Panc1 (cell line): ENCODE measurements around the gene PAMR1. TPM values are rescaled to one million over a fixed set of nuclear protein-coding genes. Genes with fewer than 3 reads are reported as not detected.

Experiments used
- ATAC-seq: fragments of 200-7000 bp; cut with Tn5 transposase; 2 replicates; pipeline ENCODE4 v1.9.1; 2020; ENCODE audit warnings: mild to moderate bottlenecking, moderate library complexity
- BruUV-seq: library from RNA; stranded (reverse); fragments of 400-500 nt; replicated peaks from 2 replicates; lab custom pipeline; 2021; lab: Mats Ljungman, UMichigan
- CTCF ChIA-PET: fragments of 300-600 bp; sonication (Branson Sonifier 250); formaldehyde crosslinking; loops from one replicate; lab custom pipeline; 2022; ENCODE audit warnings: antibody characterized with exemption; lab: Charles Lee
- POLR2A ChIA-PET: fragments of 300-600 bp; sonication (Branson Sonifier 250); formaldehyde crosslinking; loops from one replicate; lab custom pipeline; 2022; ENCODE audit warnings: antibody characterized with exemption; lab: Charles Lee
- DNase-seq: peaks from one replicate; pipeline ENCODE4 v3.0.0-alpha.2; 2010; ENCODE audit warnings: low read depth, low spot score
- H3K27ac ChIP-seq: 2 replicates; pipeline ENCODE4 v1.5.1; 2011; ENCODE audit warnings: mild to moderate bottlenecking, low read length, inconsistent platforms
- H3K27me3 ChIP-seq: fragments of 200-500 bp; sonication (Bioruptor generic); 2 replicates; pipeline ENCODE4 v1.6.0; 2014; ENCODE audit warnings: low read length, inconsistent platforms; ENCODE audit not compliant: control insufficient read depth, insufficient read depth
- H3K36me3 ChIP-seq: fragments of 200-500 bp; sonication (Bioruptor generic); 2 replicates; pipeline ENCODE4 v1.5.1; 2014; ENCODE audit warnings: inconsistent platforms, mild to moderate bottlenecking, low read length, moderate library complexity; ENCODE audit not compliant: control insufficient read depth, insufficient read depth
- H3K4me1 ChIP-seq: 2 replicates; pipeline ENCODE4 v1.5.1; 2011; ENCODE audit warnings: inconsistent platforms, mild to moderate bottlenecking, low read length, moderate library complexity; ENCODE audit not compliant: control insufficient read depth, insufficient read depth
- H3K4me3 ChIP-seq, 2 experiments: 2 replicates each; pipeline ENCODE4 v1.5.1; 2011 to 2012; ENCODE audit warnings: low read depth in 2 of 2, low read length in 2 of 2, mild to moderate bottlenecking in 2 of 2, inconsistent platforms in 1 of 2, moderate library complexity in 1 of 2
- H3K9me3 ChIP-seq: fragments of 200-500 bp; sonication (Bioruptor generic); 2 replicates; pipeline ENCODE4 v1.5.1; 2014; ENCODE audit warnings: low read depth, mild to moderate bottlenecking, inconsistent platforms, low read length, moderate library complexity; ENCODE audit not compliant: control insufficient read depth, insufficient read depth
- CTCF ChIP-seq: fragments of 450-650 bp; IDR thresholded peaks from 2 replicates; pipeline ENCODE4 v1.5.1; 2017; ENCODE audit warnings: mild to moderate bottlenecking
- POLR2AphosphoS5 ChIP-seq: IDR thresholded peaks from 2 replicates; pipeline ENCODE4 v1.6.1; 2012; ENCODE audit warnings: mild to moderate bottlenecking, low read depth, low read length, moderate library complexity
- REST ChIP-seq, 2 experiments: IDR thresholded peaks; 2 replicates each; pipeline ENCODE4 v1.6.1; 2011 to 2012; ENCODE audit warnings: low read depth in 2 of 2, control low read depth in 1 of 2, low read length in 1 of 2, mild to moderate bottlenecking in 1 of 2, moderate library complexity in 1 of 2; ENCODE audit not compliant: insufficient read depth in 1 of 2
- SIN3A ChIP-seq: IDR thresholded peaks from 2 replicates; pipeline ENCODE4 v1.6.1; 2012; ENCODE audit warnings: low read depth, mild to moderate bottlenecking, low read length, moderate library complexity, borderline replicate concordance; ENCODE audit not compliant: insufficient read depth
- TCF7L2 ChIP-seq: IDR thresholded peaks from 2 replicates; pipeline ENCODE4 v1.6.1; 2011; ENCODE audit warnings: mild to moderate bottlenecking, low read depth, low read length, inconsistent platforms
- in situ Hi-C: cut with HindIII; loops from 2 replicates; pipeline ENCODE4 v1.10.0; 2016; ENCODE audit warnings: low sequenced_read_pairs, low pct_unique_long_range_greater_than_20kb
- intact Hi-C: fragments of 100-400 bp; cut with micrococcal nuclease; formaldehyde crosslinking; loops from one replicate; pipeline ENCODE4 v1.10.0; 2022; ENCODE audit not compliant: unreplicated experiment
- total RNA-seq: library from RNA; stranded (reverse); gene quantifications from one replicate; pipeline ENCODE4 v1.2.1, GENCODE V29; 2021; ENCODE audit not compliant: unreplicated experiment

PAMR1 gene
- total RNA-seq, 1 experiment from 2014 or later: 0.13 TPM

- Histone ChIP-seq H3K36me3 (no peaks in the 10 kb centered on the region), H3K9me3 (no peaks in the 10 kb centered on the region), H3K4me3 (no peak overlapping the region), H3K27me3 (peaks cover 68% of the 10 kb centered on the region), H3K4me1 (no peaks in the 10 kb centered on the region; the same call in 1 of the 2 replicates), H3K27ac (no peak overlapping the region)
- TF ChIP-seq SIN3A (no peak), REST (IDR thresholded peaks at IDR 0.05; ENCODE audit: insufficient read depth in 1 of 2, low read depth in 2 of 2, low read length in 1 of 2) (no peak), POLR2AphosphoS5 (no peak), TCF7L2 (no peak), CTCF (no peak)
- no peak for ATAC-seq
- ChIA-PET CTCF (no interaction called here), POLR2A (no interaction called here)
- in situ Hi-C loops: no loop called here
- BruUV-seq: no TSS peak
- intact Hi-C loops: no loop called here
- no peak for DNase-seq
These were observed 99.7 kb downstream of the PAMR1 start for GRCh38 chr11:35425603-35426212.

GRCh38 chr11:35424157-35424940 lies 101.1 kb downstream of the PAMR1 start:
- Histone ChIP-seq H3K36me3 (no peaks in the 10 kb centered on the region), H3K27me3 (peaks cover 76% of the 10 kb centered on the region), H3K27ac (no peak overlapping the region), H3K4me1 (peaks cover 6% of the 10 kb centered on the region; the same call in 1 of the 2 replicates), H3K4me3 (no peak overlapping the region), H3K9me3 (no peaks in the 10 kb centered on the region)
- CTCF ChIA-PET: no interaction called here
- in situ Hi-C loops: no loop called here
- no TSS peak for BruUV-seq
- POLR2A ChIA-PET: no interaction called here
- no peak for TF ChIP-seq REST (IDR thresholded peaks at IDR 0.05; ENCODE audit: insufficient read depth in 1 of 2, low read depth in 2 of 2, low read length in 1 of 2)
- no peak for TF ChIP-seq TCF7L2
- TF ChIP-seq SIN3A: no peak
- no peak for TF ChIP-seq POLR2AphosphoS5
- no peak for TF ChIP-seq CTCF
- intact Hi-C loops: no loop called here
- DNase-seq (no peak), ATAC-seq (no peak)
